Daoy (cell line): ENCODE measurements around the gene TKT. TPM values are rescaled to one million over a fixed set of nuclear protein-coding genes. Genes with fewer than 3 reads are reported as not detected.
"Not testable (repeated sequence)": the region's sequence is repeated elsewhere in the genome, so short reads cannot be mapped to it uniquely, and the experiment has no call there.

Source experiments
- DNase-seq: peaks from one replicate; pipeline ENCODE4 v3.0.0-alpha.2; 2015; ENCODE audit warnings: low read depth
- total RNA-seq: library from RNA; depleted of rRNA; stranded (reverse); fragments of >200 nt; shearing (Covaris generic); gene quantifications from 2 replicates; pipeline ENCODE4 v1.2.3, GENCODE V29; 2014

The TKT gene
- total RNA-seq, 1 experiment from 2014 or later = 212 TPM

DNA sequence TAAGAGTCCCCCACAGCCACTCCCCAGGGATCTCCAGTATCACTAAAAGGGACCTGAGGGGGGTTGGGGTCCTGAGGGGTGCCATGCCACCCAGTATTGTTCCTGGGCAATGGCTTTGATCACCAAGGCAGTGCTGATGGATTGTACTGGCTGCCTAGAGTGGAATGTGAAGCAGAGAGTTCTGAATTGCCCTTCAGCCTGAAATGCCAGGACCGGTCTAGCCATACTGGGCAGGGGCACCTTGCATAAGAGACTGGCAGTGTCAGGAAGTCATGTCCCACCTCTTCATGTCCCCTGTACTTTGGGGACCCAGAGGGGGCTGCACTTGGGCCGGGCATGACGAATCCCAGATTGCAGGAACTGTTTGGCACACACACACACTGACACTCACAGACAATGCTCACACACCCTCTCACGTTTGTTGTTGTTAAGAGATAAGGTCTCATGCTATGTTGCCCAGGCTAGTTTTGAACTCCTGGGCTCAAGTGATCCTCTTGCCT is 4.5 kb upstream of the TKT start:
- DNase-seq = no peak

DNA sequence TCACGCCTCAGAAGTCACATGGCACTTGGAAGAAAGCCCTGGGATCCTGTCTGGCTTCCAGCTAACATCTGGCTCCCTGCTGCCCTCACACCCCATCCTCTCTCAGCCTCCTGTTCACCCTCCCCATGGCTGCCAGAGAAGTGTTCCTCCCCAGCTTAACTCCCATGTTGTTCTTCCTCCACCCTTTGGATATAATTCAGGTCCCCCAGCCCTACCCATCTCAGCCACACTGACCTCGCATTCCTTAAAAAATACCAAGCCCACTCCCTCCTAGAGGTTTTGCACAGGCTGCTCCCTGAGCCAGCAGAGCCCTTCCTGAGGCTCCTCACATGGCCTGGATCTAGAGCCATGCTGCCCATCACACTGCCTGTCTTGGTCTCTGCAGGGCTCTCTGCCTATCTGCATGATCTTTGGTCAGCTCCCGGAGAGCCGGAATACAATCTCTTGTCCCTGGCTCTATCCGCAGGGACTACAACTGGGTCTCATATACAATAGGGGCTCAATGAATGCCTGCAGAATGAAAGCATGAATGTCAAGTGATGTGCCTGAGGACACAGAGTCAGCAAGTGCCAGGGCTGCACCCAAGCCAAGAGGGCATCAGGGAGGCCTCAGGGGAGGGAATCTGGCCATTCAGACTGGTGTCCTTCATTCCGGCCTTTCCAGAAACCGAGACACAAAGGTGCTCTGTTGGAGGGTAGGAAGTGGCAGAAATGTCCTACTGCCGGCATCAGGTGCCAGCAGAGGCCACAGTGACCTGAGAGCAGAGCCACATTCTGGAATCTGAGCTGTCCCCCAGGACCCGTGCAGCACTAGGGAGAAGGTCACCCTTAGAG is 3.8 kb upstream of the TKT start:
- DNase-seq = no peak

DNA sequence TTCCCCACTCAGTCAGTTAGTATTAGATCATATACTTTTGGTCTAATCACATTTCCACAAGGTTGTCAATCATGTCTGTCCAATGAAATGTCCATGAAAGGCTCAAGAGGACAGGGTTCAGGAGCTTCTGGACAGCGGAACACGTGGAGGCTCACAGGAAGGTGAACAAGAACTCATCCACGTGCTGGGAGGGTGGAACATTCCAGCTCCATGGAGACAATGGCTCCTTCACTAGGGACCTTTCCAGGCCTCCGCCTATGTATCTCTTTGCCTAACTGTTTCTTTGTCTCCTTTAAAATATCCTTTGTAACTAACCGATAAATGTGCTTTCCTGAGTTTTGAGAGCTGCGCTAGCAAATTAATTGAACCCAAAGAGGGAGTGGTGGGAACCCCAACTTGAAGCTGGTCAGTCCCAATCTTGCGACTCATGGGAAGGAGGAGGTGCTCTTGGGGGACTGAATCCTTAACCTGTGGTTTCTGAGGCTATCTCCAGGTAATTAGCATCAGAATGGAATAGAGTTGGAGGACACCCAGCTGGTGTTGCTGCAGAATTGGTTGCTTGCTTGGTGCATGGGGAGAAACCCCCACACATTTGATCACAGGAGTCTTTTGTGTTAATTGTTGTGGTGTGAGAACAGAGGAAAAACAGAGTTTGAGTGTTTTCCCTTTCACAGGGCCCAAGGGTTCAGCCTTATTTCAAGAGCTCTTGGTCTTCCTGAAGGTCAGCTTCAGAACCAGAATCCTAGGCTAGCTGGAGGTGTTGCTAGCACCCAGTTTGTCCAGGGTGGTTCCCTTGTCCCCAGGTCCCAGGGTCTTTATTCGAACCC is 3.0 kb upstream of the TKT start:
- DNase-seq = peak; percentile 11

DNA sequence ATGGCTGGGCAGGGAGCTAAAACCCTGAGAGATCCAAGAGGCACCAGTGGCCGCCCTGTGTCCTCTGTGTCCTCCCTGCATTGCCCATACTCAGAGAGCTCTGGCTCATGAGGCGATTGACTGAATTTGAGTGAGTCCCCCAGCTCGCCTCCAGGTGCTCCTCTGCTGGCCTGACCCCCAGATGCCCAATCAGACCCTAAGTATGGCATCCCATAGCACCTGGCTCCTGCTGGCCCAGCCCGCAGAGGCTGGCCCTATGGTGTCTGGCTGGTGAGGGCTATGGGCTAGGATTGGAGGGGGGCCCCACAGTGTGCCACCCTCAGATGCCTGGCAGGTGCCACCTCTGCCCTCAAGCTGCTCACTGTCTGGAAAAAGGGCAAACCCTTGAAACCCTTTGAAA is 1.6 kb upstream of the TKT start:
- no peak for DNase-seq

DNA sequence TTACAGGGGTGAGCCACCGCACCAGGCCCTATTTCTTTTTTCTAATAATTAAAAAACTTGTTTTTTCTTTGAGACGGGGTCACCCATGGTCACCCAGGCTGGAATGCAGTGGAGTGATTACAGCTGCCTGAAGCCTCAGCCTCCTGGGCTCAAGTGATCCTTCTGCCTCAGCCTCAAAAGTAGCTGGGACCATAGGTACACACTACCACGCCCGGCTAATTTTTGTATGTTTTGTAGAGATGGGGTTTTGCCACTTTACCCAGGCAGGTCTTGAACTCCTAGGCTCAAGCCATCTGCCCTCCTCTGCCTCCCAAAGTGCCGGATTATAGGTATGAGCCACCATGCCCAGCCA is 858 bp upstream of the TKT start:
- DNase-seq = no peak

DNA sequence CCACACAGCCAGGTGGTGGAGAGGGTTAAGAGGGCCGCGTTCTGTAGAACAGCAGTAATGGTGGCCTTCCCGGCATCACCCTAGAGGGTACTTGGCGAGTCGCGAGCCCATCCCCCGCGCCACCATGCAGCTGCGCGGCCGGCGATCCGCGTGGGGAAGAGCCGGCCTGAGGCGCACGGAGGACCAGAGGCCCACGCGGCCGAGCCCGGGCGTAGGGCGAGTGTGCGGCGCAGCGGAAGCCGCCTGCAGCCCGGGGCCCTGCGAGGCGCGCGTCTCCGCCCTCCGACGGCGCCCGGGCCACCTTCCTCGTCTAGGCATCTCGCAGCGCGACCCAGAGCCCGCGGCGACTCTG is 423 bp downstream of the TKT start:
- DNase-seq = peak; percentile 26

DNA sequence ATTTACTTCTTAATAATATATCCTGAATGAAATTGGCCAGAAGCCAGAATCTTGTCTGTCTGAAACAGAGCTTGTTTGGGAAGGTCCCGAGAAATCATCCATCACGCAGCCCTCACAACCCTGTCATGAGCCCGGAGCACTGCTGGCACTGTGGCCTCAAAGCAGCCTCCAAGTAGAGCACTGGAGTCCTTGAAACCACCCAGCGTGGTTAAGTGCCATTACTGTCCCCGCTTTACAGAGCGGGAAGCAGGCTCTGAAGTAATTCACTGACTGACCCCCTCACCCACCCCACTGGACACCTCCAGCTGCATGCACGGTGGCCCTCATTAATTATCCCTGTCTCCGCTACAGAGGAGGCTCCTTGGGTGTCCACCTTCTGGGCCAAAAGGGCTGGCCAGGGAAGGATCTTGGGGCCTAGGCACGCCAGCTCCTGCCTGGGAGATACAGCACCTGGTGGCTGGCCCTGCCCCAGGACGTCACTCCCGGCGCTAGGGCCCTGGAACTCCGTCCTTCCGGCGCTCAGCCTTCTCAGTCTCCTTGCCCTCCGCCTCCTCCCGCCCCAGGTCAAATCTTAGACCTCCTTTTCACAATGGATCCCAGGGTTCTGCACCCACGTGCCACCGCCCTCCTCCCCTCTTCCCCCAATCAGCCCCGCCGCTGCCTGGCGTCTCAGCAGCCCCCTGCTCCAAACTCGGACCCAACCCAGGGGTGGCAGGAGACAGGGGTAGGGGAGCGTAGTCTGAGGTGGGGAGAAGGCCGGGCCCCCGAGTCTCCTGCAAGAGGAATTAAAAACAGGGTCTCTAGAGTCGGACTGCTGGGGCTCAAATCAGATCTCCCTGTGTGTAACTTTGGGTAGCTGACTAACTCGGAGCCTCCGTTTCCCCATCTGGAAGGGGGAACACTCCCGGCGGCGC is 1.1 kb downstream of the TKT start:
- DNase-seq = peak; percentile 66

DNA sequence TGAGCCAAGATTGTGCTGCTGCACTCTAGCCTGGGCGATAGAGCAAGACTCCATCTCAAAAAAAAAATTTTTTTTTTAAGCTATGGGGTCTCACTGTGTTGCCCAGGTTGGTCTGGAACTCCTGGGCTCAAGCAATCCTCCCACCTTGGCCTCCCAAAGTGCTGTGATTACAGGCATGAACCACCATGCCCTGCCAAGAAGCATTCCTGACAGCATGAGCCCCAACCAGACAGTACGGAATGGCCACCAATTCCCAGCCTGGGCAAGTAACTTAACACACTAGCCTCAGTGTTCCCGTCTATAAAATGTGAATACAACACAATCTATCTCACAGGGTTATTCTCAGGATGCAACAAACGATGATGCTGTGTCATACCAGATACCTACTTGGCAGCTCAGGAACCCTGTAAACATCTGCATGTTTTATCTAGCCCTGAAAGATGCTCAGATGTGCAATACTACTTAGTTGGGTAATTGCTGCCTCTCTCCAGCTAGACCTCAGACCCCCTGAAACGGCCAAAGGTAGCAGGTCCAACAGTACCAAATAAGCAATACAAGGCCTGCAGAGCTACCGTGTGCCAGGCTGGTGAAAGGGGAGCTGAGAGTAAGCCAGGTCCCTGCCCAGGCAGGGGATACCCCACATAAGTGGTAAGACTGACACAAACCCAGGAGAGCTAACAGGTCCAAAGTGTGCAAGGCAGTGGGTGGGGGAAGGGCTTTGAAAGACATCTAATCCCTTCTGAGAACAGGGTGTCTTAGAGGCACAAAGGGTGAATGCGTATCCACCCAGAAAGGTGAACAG is 1.9 kb downstream of the TKT start:
- DNase-seq = no peak

DNA sequence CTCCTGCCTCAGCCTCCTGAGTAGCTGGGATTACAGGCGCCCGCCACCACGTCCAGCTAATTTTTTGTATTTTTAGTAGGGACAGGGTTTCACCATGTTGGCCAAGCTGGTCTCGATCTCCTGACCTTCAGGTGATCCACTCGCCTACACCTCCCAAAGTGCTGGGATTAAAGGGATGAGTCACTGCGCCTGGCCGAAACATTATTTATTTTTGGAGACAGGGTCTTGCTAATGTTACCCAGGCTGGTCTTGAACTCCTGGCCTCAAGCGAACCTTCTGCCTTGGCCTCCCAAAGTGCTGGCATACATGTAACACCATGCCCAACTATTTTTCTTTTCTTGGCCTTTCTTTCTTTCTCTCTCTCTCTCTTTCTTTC is 2.9 kb downstream of the TKT start:
- not testable (repeated sequence) for DNase-seq

DNA sequence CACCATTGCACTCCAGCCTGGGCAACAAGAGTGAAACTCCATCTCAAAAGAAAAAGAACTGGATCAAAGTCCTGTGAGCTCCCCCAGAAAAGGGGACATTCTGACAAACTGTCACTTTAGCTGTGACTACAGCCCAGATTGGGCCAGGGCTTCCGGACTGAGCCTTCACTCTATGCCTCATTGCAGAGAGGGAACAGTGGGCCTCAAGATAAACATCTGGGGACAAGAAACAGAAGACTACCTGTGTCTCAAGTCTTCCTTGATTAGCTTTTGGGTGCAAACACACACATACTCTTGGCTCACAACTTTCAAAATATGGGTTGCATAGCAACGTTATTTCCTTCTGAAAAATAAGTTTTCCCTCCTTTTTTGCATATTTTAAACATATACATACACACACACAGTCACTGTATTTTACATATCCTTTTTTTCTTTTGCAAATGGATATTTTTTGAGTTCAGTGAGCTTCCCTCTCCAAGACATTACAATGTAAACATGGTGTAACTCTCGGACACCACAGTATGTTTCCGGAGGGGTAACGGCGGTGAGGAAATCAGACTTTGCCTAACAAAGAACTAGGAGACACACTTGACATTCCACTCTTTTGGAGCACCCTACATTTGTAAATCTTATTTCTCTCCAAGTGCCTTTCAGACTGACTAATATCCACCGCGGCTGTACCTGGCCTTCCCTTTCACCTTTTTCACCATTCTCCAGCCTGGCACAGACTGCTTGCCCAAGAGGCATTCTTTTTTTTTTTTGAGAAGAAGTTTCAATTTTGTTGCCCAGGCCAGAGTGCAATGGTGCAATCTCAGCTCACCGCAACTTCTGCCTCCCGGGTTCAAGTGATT is 3.5 kb downstream of the TKT start:
- no peak for DNase-seq

DNA sequence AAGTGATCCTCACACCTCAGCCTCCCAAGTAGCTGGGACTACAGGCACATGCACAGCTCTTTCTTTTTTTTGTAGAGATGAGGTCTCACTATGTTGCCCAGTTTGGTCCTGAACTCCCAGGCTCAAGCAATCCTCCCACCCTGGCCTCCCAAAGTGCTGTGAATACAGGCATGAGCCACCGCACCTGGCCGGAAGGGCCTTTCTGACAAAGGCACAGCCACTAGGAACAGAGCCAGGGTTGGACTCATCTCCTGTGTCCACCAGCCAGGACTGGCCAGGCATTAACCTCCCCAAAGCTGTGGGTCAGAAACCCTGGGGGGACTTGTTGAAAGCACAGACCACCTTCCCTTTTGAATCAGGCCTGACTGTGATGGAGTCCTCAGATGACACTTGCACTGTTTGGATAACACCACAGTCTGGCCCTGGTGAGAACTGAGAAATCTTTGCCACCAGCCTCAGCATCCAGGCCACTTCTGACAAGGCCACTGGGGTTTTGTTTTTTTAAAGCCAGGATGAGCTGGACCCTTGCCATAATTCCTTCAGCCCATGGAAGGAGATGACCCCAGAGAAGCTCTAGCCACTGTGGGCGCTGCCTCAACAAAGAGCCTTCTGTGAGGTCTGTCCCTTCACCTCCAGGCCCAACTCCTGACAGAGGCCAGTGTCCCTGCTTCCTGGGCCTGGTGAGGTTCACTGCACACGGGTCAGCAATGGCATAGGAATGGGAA is 4.8 kb downstream of the TKT start:
- no peak for DNase-seq

DNA sequence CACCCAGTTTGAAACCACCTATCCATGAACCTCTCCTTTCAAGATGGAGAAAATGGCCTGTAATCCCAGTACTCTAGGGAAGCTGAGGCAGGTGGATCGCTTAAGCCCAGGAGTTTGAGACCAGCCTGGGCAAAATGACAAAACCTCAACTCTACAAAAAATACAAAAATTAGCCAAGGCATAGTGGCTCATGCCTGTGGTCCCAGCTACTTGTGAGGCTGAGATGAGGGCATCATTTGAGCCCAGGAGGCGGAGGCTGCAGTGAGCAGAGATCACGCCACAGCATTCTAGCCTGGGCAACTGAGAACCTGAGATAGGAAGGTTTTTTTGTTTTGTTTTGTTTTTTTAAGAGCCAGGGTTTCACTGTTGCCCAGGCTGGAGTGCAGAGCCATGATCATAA is 5.4 kb downstream of the TKT start:
- no peak for DNase-seq

DNA sequence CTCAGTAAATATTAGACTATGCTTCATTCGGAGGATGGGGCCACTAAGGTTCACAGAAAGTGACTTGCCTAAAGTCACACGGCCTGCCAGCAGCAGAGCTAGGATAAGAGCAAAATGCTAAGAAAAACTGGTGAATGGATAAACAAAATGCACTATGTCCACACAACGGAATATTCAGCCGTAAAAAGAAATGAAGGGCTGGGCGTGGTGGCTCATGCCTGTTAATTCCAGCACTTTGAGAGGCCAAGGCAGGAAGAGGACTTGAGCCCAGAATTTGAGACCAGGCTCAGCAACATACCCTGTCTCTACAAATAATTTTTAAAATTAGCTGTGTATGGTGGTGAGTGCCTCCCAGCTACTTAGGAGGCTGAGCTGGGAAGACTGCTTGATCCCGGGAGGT is 7.7 kb downstream of the TKT start:
- DNase-seq = no peak

DNA sequence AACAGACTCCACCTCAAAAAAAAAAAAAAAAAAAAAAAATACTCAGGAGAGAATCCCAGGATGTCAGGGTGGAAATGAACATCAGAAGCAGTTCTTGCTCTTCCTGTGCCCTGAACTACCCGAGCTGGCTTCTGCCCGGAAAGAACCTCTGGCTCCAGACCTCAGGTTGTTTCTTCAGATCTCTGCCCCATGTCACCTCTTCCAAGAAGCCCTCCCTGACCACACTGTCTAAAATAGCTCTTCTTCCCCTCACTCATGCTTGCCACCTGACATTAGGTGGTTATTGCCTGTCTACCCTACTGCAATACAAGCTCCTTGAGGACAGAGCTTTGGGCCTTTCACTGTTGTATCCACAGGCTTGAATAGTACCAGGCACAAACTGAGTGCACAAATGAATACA is 8.2 kb downstream of the TKT start:
- DNase-seq = no peak

DNA sequence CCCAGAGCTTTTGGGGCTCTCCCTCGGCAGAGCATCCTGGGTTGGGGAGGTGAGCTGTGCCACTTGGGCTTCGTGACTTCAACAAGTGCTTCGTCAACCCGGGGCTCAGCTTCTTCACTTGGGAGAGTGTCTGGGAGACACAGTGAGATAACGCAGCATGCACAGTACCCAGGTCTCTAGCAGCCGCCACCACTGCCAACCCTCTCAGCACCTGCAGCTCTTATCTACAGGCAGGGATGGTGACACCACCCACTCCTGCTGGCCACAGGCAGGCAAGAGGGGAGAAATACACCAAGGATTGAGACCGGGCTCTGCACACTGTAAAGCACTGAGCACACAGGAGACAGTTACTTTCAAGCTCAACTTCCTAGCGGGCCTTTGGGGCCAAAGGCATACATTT is 11.6 kb downstream of the TKT start:
- DNase-seq = no peak

DNA sequence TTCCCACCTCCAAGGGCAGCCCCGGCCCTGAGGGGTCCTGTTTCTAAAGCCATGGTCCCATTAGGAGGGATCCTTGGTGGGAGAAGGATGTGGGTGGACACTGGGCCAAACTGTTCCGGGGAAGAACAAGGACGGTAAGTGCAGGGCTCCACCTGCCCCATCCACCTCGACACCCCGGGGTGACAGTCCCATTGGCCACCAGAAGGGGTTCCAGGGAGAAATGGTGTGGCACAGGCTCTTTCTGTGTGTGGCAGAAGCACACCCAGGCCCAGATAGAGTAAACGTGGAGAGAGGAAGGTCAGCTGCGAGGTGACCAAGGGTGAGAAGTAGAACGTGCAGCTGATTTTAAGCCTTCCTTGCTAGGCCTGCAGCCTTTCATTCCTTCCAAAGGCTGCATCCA is 12.0 kb downstream of the TKT start:
- no peak for DNase-seq

DNA sequence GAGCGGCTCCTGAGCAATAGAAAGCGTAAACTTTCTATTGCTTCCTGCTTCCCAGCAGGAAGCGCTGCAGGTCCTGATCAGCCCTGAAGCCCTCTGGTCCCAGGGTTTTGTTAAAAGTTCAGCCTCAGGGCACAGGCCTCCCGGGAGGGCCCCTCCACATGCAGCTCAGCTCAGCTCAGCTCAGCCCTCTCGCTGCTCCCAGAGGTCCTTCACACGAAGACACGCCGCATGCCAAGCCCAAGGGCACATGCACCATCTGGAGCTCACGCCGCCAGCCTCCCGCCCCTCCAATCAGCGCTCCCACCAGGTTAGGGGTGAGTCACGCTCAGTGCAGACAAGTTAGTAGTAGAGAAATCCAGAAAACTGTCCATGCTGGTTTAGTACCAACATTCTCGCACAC is 12.7 kb downstream of the TKT start:
- peak; percentile 55 for DNase-seq

DNA sequence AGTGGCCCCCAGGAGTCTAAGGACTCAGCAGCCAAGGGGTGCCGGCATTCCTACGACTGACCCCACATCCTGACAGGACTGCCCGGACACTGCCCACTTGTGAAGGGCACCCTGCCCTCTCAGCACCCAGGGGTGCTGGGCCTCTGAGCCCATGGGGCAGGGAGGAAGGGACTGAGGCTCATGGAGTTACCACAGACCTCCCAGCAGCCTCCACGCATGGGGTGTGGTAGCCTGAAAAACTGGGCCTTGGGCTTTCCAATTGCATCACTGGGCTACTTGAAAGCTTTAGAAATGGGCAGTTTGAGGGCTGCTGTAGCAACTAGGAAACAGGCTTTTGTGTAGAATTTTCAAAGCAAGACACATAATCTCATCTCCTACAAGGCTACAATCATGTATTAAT is 13.2 kb downstream of the TKT start:
- no peak for DNase-seq

DNA sequence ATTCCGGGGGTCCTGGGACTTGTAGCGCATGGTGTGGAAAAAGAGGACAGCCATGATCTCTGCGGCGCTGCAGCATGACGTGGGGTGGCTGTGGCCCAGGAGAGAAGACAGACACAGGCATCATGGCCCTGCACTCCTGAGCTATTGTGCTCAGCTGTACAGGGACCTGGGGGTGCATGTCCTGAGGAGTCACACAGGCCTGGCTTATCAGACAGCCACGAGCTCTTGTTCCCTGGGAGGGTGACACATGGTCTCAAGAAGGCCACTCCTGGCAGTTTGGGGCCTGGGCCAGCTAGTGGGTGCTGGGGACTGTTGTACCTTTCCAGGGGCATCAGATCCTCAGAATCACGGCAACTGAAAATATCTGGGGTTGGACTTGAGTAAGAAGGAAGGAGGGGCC is 13.7 kb downstream of the TKT start:
- DNase-seq = no peak
